SK-MEL-5 (cell line): Measurements from ENCODE around the gene RHBDL2. TPM values are rescaled to one million over a fixed set of nuclear protein-coding genes. Genes with fewer than 3 reads are reported as not detected.
"Not testable (repeated sequence)": the region's sequence is repeated elsewhere in the genome, so short reads cannot be mapped to it uniquely, and the experiment has no call there.

Experiments
- DNase-seq: peaks from one replicate; pipeline ENCODE4 v3.0.0-alpha.2; 2016; ENCODE audit warnings: low read depth, low spot score
- in situ Hi-C: cut with HindIII; loops from 2 replicates; pipeline ENCODE4 v1.10.0; 2016; ENCODE audit warnings: low sequenced_read_pairs, high pct_unique_total_duplicates, low pct_unique_long_range_greater_than_20kb
- small RNA-seq, 2 experiments: library from RNA; depleted of rRNA; stranded (forward); fragments of <200 nt; gene quantifications; one replicate each; pipeline ENCODE3, GENCODE V24; 2014
- total RNA-seq: library from RNA; depleted of rRNA; stranded (reverse); fragments of >200 nt; shearing (Covaris generic); gene quantifications from 2 replicates; pipeline ENCODE4 v1.2.3, GENCODE V29; 2014; rRNA removed

The RHBDL2 gene
- total RNA-seq, 1 experiment from 2014 or later, result not detected

- in situ Hi-C loops, result no loop called here
- DNase-seq, result no peak
These were observed 88.8 kb downstream of the RHBDL2 start for GRCh38 chr1:38852780-38853179.

GRCh38 chr1:38848071-38848470, 93.6 kb downstream of the RHBDL2 start:
- in situ Hi-C loops, result no loop called here
- DNase-seq, result peak; percentile 28

GRCh38 chr1:38846210-38846609, 95.4 kb downstream of the RHBDL2 start:
- no peak for DNase-seq
- in situ Hi-C loops, result no loop called here

- in situ Hi-C loops, result not testable (repeated sequence)
These were observed 96.5 kb downstream of the RHBDL2 start for GRCh38 chr1:38845088-38845487.

GRCh38 chr1:38840281-38840680, 101.3 kb downstream of the RHBDL2 start:
- in situ Hi-C loops, result no loop called here
- DNase-seq, result no peak

More at GRCh38 chr1:38845088-38845487, 96.5 kb downstream of the RHBDL2 start:
- DNase-seq, result not testable (repeated sequence)

GRCh38 chr1:38839363-38839762, 102.3 kb downstream of the RHBDL2 start:
- in situ Hi-C loops, result no loop called here
- no peak for DNase-seq

GRCh38 chr1:38836316-38836715, 105.3 kb downstream of the RHBDL2 start:
- DNase-seq, in situ Hi-C loops: not testable (repeated sequence)

Small RNA genes within 50 kb of the gene (small RNA-seq; reads per million reads assigned to genes)
- 0 reads per million in 2 experiments for gene GJA9-MYCBP
- gene RF00019, result 0 reads per million in 2 experiments
- 0 reads per million in 2 experiments for gene RNU6-605P

Other genes starting within 250 kb of the RHBDL2 start
- 18.8 and 19.3 TPM in 2 replicates for gene RRAGC, start 82.1 kb downstream of the RHBDL2 start, total RNA-seq
- 13.3 and 18.0 TPM in 2 replicates for gene MYCBP, start 68.5 kb downstream of the RHBDL2 start, total RNA-seq
- gene GJA9, start 60.2 kb downstream of the RHBDL2 start, total RNA-seq, result not detected in 2 replicates
- 88.1 and 93.9 TPM in 2 replicates for gene AKIRIN1, start 49.4 kb upstream of the RHBDL2 start, total RNA-seq
- gene NDUFS5, start 84.5 kb upstream of the RHBDL2 start, total RNA-seq, result 565 and 589 TPM in 2 replicates